ENCODE results near the gene OASL. TPM values are rescaled to one million over a fixed set of nuclear protein-coding genes. Genes with fewer than 3 reads are reported as not detected.

The OASL gene
- polyA plus RNA-seq, 1 donor = 0.31 TPM

DNA sequence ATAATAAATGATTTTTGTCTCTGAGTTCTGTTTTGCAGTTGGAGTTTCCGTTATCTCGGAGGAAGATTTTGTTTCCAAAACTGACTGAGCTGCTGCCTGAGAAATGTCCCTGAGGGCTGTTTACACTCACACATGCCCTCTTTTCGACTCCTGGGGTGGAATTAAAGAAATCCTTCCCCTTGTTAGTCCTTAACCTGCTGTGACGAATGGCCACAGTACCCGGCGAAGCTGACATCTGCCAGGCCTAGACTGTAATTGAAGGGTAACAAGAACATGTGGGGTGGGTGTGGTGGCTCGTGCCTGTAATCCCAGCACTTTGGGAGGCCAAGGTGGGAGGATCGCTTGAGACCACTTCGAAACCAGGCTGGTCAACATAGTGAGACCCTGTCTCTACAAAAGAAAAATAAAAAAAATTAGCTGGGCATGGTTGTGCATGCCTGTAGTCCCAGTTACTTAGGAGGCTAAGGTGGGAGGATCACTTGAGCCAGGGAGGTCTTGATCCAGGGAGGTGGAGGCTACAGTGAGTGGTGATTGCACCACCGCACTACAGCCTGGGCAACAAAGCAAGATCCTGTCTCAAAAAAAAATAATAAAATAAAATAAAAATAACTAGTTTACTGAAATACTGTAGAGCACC is 8.4 kb downstream of the OASL start:
- no peak for DNase-seq
- 100% methylated on average over 1 of the region's 10 CpGs for WGBS (ENCODE audit: insufficient coverage, low lambda C conversion rate)
- no peaks in the 10 kb centered on the region for H3K9me3 ChIP-seq (ENCODE audit: control insufficient read depth, low read depth, low read length)
- H3K36me3 ChIP-seq (ENCODE audit: control insufficient read depth, insufficient read depth, low read length) = no peaks in the 10 kb centered on the region
- H3K27me3 ChIP-seq (ENCODE audit: control insufficient read depth, insufficient read depth, low read length) = no peaks in the 10 kb centered on the region
- peaks cover 9% of the 10 kb centered on the region for H3K4me1 ChIP-seq (ENCODE audit: control insufficient read depth, insufficient read depth, low read length)
- H3K27ac ChIP-seq (ENCODE audit: low read length) = no peak overlapping the region
- H3K4me3 ChIP-seq (ENCODE audit: low read length) = no peak overlapping the region

DNA sequence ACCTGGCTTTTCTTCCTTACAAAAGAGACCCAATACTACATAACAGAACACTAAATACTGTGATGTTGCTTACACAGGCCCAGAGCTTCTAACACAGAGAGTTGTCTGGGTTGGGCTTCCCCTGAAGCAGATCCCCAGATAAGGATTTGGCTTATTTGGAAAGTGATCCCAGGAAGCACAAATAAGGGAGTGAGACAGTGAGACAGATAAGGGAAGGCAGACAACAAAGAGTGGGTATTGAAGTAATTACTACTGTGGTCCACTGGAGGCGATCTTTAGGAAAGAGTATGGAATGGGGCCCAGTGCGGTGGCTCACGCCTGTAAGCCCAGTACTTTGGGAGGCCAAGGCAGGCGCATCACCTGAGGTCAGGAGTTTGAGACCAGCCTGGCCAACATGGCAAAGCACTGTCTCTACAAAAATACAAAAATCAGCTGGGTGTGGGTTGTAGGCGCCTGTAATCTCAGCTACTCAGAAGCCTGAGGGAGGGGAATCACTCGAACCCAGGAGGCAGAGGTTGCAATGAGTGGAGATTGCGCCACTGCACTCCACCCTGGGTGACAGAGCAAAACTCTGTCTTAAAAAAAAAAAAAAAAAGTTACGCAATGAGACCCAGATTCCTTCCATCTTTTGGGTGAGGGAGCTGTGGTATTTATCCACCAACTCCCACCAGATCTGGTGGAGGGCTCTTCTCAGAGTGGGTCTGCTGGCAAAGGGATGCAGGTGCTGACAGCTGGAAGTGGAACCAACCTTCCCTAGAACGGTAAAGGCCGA is 12.6 kb downstream of the OASL start:
- H3K36me3 ChIP-seq (ENCODE audit: control insufficient read depth, insufficient read depth, low read length) = no peaks in the 10 kb centered on the region
- no peaks in the 10 kb centered on the region for H3K9me3 ChIP-seq (ENCODE audit: control insufficient read depth, low read depth, low read length)
- H3K4me3 ChIP-seq (ENCODE audit: low read length) = no peak overlapping the region
- no peaks in the 10 kb centered on the region for H3K27me3 ChIP-seq (ENCODE audit: control insufficient read depth, insufficient read depth, low read length)
- peak in 1 of 2 donors; percentile 16 for DNase-seq
- H3K4me1 ChIP-seq (ENCODE audit: control insufficient read depth, insufficient read depth, low read length) = peaks cover 20% of the 10 kb centered on the region
- WGBS (ENCODE audit: insufficient coverage, low lambda C conversion rate) = 80% methylated on average over 1 of the region's 10 CpGs
- H3K27ac ChIP-seq (ENCODE audit: low read length) = peak overlapping the region; percentile 84

GRCh38 chr12:121025442-121026226 is 13.4 kb downstream of the OASL start:
- Histone ChIP-seq H3K27ac (ENCODE audit: low read length) (peak overlapping the region; percentile 84), H3K36me3 (ENCODE audit: control insufficient read depth, insufficient read depth, low read length) (no peaks in the 10 kb centered on the region), H3K9me3 (ENCODE audit: control insufficient read depth, low read depth, low read length) (no peaks in the 10 kb centered on the region), H3K4me3 (ENCODE audit: low read length) (no peak overlapping the region), H3K27me3 (ENCODE audit: control insufficient read depth, insufficient read depth, low read length) (no peaks in the 10 kb centered on the region), H3K4me1 (ENCODE audit: control insufficient read depth, insufficient read depth, low read length) (peaks cover 20% of the 10 kb centered on the region)
- no CpG with 5 or more reads among the region's 11 CpGs for WGBS (ENCODE audit: insufficient coverage, low lambda C conversion rate)
- DNase-seq = peak; percentile 85 to 95

DNA sequence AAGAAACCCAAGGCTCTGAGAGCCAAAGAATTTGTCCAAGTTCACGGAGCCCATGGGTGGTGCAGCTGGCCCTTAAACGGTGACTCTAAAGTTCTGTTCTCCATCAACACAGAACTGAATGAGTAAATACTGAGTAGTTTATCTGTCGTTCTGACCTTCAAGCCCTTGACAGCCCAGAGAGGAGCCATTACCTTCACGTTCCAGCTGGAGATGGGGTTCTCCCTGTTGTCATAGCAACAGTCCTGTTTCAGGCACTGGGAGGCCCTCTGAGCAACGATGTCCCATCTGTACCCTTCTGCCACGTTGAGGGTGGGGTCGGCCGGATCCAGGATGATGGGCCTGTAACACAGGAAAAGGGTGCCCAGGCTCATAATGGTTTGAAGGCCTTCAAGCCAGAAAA is 15.2 kb downstream of the OASL start:
- Histone ChIP-seq H3K4me1 (ENCODE audit: control insufficient read depth, insufficient read depth, low read length) (peaks cover 20% of the 10 kb centered on the region), H3K27me3 (ENCODE audit: control insufficient read depth, insufficient read depth, low read length) (no peaks in the 10 kb centered on the region), H3K4me3 (ENCODE audit: low read length) (no peak overlapping the region), H3K9me3 (ENCODE audit: control insufficient read depth, low read depth, low read length) (no peaks in the 10 kb centered on the region), H3K27ac (ENCODE audit: low read length) (no peak overlapping the region), H3K36me3 (ENCODE audit: control insufficient read depth, insufficient read depth, low read length) (no peaks in the 10 kb centered on the region)
- DNase-seq = no peak
- no CpG with 5 or more reads among the region's 8 CpGs for WGBS (ENCODE audit: insufficient coverage, low lambda C conversion rate)

DNA sequence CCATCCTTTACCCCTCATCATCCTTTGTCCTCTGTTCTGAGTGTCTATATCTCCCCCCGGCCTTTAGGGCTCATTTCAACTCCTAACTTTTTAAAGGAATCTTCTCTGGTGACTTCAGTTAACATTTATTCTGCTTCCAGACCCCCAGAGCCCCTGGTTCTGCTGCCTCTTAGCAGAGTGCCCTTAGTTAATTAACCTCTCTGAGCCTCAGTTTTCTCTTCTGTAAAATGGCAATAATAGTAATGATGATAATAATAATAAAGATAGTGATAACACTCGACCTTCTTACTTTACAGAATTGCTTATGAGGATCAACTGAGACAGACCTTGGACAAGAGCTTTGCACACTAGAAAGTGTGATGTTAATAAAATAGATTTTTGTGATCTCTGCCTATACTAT is 16.3 kb downstream of the OASL start:
- H3K4me1 ChIP-seq (ENCODE audit: control insufficient read depth, insufficient read depth, low read length) = peaks cover 20% of the 10 kb centered on the region
- H3K4me3 ChIP-seq (ENCODE audit: low read length) = no peak overlapping the region
- no peaks in the 10 kb centered on the region for H3K27me3 ChIP-seq (ENCODE audit: control insufficient read depth, insufficient read depth, low read length)
- no peaks in the 10 kb centered on the region for H3K9me3 ChIP-seq (ENCODE audit: control insufficient read depth, low read depth, low read length)
- H3K36me3 ChIP-seq (ENCODE audit: control insufficient read depth, insufficient read depth, low read length) = no peaks in the 10 kb centered on the region
- DNase-seq = no peak
- no peak overlapping the region for H3K27ac ChIP-seq (ENCODE audit: low read length)
- WGBS (ENCODE audit: insufficient coverage, low lambda C conversion rate) = 71% methylated on average over 2 of the region's 2 CpGs

DNA sequence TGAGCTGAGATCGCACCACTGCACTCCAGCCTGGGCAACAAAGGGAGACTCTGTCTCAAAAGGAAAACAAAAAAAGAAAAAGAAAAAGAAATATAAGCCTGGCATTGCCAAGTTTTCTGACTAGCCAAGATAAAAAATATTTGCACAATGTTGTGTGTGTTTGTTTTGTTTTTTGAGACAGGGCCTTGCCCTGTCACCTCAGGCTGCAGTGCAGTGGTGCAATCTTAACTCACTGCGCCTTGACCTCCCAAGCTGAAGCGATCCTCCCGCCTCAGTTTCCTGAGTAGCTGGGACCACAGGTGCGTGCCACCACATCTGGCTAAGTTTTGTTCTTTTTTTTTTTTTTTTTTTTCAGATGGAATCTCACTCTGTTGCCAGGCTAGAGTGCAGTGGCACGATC is 17.3 kb downstream of the OASL start:
- no peaks in the 10 kb centered on the region for H3K9me3 ChIP-seq (ENCODE audit: control insufficient read depth, low read depth, low read length)
- DNase-seq = no peak
- no peak overlapping the region for H3K4me3 ChIP-seq (ENCODE audit: low read length)
- H3K36me3 ChIP-seq (ENCODE audit: control insufficient read depth, insufficient read depth, low read length) = no peaks in the 10 kb centered on the region
- H3K27ac ChIP-seq (ENCODE audit: low read length) = no peak overlapping the region
- no peaks in the 10 kb centered on the region for H3K27me3 ChIP-seq (ENCODE audit: control insufficient read depth, insufficient read depth, low read length)
- no CpG with 5 or more reads among the region's 6 CpGs for WGBS (ENCODE audit: insufficient coverage, low lambda C conversion rate)
- H3K4me1 ChIP-seq (ENCODE audit: control insufficient read depth, insufficient read depth, low read length) = peaks cover 20% of the 10 kb centered on the region

DNA sequence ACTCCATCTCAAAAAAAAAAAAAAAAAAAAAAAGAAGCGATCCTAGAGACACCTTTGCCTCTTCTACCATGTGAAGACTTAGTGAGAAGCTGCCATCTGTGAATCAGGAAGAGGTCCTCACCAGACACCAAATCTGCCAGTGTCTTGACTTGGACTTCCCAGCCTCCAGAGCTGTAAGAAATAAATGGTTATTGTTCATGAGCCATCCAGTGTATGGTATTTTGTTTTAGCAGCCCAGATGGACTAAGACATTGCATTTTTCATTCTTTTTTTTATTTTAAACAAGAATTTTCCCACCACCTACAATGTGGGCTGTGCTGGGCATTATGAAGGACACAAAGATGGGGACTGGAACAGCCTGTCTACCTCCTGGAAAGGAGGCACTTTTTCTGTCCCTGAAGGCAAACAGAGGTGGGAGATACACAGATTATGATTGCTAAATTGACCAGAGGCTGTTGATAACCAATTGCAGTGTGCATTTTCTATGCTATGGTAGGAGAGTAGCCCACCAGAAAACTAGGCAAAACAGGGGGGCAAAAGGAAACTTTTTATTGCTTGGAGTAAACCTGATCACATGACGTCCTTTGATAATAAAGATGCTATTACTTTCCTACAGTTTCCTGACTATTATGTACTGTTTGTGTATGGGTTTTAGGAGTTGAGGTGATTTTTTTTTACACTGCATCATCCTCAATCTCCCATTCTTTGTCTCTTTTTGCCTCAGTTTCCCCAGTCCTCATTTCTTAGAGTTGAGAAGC is 20.0 kb downstream of the OASL start:
- H3K27ac ChIP-seq (ENCODE audit: low read length) = no peak overlapping the region
- peaks cover 9% of the 10 kb centered on the region for H3K4me1 ChIP-seq (ENCODE audit: control insufficient read depth, insufficient read depth, low read length)
- DNase-seq = no peak
- no peak overlapping the region for H3K4me3 ChIP-seq (ENCODE audit: low read length)
- H3K9me3 ChIP-seq (ENCODE audit: control insufficient read depth, low read depth, low read length) = no peaks in the 10 kb centered on the region
- WGBS (ENCODE audit: insufficient coverage, low lambda C conversion rate) = no CpG with 5 or more reads among the region's 2 CpGs
- H3K36me3 ChIP-seq (ENCODE audit: control insufficient read depth, insufficient read depth, low read length) = no peaks in the 10 kb centered on the region
- H3K27me3 ChIP-seq (ENCODE audit: control insufficient read depth, insufficient read depth, low read length) = no peaks in the 10 kb centered on the region

GRCh38 chr12:121017966-121018491 is 21.0 kb downstream of the OASL start:
- Histone ChIP-seq H3K36me3 (ENCODE audit: control insufficient read depth, insufficient read depth, low read length) (no peaks in the 10 kb centered on the region), H3K4me1 (ENCODE audit: control insufficient read depth, insufficient read depth, low read length) (peaks cover 9% of the 10 kb centered on the region), H3K27ac (ENCODE audit: low read length) (no peak overlapping the region), H3K4me3 (ENCODE audit: low read length) (no peak overlapping the region), H3K9me3 (ENCODE audit: control insufficient read depth, low read depth, low read length) (no peaks in the 10 kb centered on the region), H3K27me3 (ENCODE audit: control insufficient read depth, insufficient read depth, low read length) (no peaks in the 10 kb centered on the region)
- no peak for DNase-seq
- WGBS (ENCODE audit: insufficient coverage, low lambda C conversion rate) = no CpG with 5 or more reads among the region's 15 CpGs

DNA sequence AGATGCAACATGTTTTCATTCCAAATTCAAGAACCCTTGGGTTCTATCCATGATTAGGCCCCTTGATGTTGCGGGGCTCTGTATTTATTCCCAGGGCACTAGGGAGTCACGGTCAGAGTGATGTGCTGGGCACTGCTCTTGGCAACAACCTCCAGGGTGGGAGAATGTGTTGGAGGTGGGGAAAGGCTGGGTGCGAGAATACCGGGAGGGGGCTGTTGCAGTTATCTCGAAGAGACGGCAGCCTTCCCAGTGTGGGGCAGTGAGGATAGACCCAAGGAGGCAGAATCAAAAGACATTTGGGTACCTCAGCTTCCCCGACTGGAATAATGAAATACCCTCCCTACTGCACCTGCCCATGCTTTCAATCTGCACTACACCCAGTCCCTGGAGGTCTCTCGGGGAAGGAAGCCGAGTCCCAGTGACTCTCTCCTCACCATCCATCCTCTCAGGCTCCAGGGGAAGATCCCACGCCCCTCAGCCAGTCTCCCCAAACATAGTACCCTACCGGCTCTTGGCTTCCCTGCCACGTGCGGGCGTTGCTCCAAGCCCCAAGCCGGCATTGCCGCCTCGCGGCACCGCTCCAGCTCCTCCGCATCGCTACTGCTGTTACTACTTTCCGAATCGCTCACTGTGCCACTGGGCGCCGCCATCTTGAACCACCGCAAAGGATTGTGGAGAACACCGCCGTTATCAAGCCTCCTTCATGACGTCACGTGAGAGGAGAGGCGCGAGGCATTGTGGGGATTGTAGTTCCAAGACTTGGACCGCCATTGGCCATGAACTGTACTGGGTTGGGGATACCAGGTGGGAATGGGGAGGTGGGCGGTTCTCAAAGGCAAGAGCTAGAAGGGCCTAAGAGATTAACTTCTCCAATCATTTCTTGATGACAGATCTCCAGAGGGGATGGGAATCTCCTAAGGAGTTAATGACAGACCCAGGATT is 22.9 kb downstream of the OASL start, which contains the start of gene C12orf43:
TSS of gene C12orf43 (minus strand) at position 663 of the 942 bp plus-strand sequence. CDS start at position 650, 13 bp downstream.
- H3K9me3 ChIP-seq (ENCODE audit: control insufficient read depth, low read depth, low read length) = no peaks in the 10 kb centered on the region
- H3K4me3 ChIP-seq (ENCODE audit: low read length) = peak within 1 kb of the TSS; percentile 93
- peaks cover 9% of the 10 kb centered on the region for H3K4me1 ChIP-seq (ENCODE audit: control insufficient read depth, insufficient read depth, low read length)
- WGBS (ENCODE audit: insufficient coverage, low lambda C conversion rate) = no CpG with 5 or more reads among the region's 34 CpGs
- H3K27me3 ChIP-seq (ENCODE audit: control insufficient read depth, insufficient read depth, low read length) = no peaks in the 10 kb centered on the region
- DNase-seq = peak; percentile 85 to 89
- peaks cover 7% of the 10 kb centered on the region for H3K36me3 ChIP-seq (ENCODE audit: control insufficient read depth, insufficient read depth, low read length)
- peak within 1 kb of the TSS; percentile 53 for H3K27ac ChIP-seq (ENCODE audit: low read length)
